ENCODE measurements around the gene ANKH. TPM values are rescaled to one million over a fixed set of nuclear protein-coding genes. Genes with fewer than 3 reads are reported as not detected.
A peak's percentile ranks its signal among the peaks of the same experiment; 100 is the strongest.

Gene ANKH
- total and polyA plus RNA-seq, 2 donors (not counting 1 experiment from before 2014, with no cell fraction given), result 13.7 to 71.1 TPM

DNA sequence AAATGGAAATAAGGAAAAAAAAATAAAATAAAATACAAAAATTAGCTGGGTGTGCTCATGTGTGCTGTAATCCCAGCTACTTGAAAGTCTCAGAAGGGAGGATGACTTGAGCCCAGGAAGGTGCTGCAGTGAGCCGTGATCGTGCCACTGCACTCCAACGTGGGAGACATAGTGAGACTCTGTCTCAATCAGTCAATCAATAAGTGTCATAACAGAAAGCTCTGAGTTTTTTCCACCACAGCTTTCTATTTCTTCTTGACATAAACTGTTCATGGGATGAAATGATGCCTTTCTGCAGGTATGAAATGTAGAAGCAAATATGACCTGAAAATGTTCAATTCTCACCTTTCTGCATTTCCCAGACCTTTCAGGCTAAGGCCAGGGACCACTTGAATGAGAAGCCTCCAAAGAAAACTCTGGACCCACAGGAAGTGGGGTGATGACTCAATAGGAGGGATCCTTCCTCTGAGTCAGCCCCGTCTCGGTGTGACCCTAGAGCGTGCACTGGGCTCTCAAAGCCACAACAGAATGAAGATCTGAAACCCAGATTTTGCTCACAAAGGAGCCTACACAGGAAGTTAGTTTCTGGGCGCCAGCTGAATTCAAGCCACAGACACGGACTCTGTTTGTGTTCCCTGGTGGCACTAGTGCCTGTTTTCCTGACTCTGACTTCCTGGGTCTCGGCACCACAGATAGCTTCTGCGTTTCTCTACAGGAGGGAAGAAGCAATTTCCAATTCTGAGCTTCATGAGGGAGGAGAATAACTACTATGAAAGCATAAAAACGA, 62.0 kb downstream of the ANKH start:
- Mint-ChIP-seq H3K27ac (peak overlapping the region; percentile 94), H3K4me3 (peak overlapping the region; percentile 89), H3K27me3 (no peaks in the 10 kb centered on the region), H3K9me3 (ENCODE audit: insufficient read depth) (no peaks in the 10 kb centered on the region), H3K4me1 (peaks cover 43% of the 10 kb centered on the region)
- peak overlapping the region; percentile 74 for H3K4me2 ChIP-seq (replicated peaks; ENCODE audit: low read depth, low read length, poor library complexity, severe bottlenecking)
- DNase-seq, result peak; percentile 75
- H3K79me2 ChIP-seq (ENCODE audit: control insufficient read depth, insufficient read depth, low read length), result no peaks in the 10 kb centered on the region
- no peak for TF ChIP-seq CTCF (IDR thresholded peaks at IDR 0.05)
- TF ChIP-seq EZH2 (IDR thresholded peaks at IDR 0.05; ENCODE audit: borderline replicate concordance, insufficient read depth, low read depth, low read length, poor library complexity, severe bottlenecking), result no peak
- H3K9ac ChIP-seq (ENCODE audit: low read length), result peak overlapping the region; percentile 58
- WGBS (ENCODE audit: insufficient coverage), result 13% methylated on average over 8 of the region's 11 CpGs
- H3K36me3 ChIP-seq (replicated peaks in 1 of 2; ENCODE audit: control extremely low read depth in 1 of 2, control insufficient read depth in 1 of 2, extremely low read depth in 1 of 2, insufficient read depth in 2 of 2, low read length in 1 of 2), result no peaks in the 10 kb centered on the region
- no peaks in the 10 kb centered on the region for H3K27me3 ChIP-seq (replicated peaks in 1 of 4; ENCODE audit: control extremely low read depth in 1 of 4, control insufficient read depth in 3 of 4, insufficient read depth in 4 of 4, low read length in 3 of 4)
- ATAC-seq (ENCODE audit: low read depth), result peak; percentile 93
- intact Hi-C loops (cut with micrococcal nuclease), result loop anchor here (1.0 to 10.0 kb wide), 3 partner anchors 62 to 188 kb away; partner anchors contain the start of genes ANKH and OTULIN
- ChIA-PET POLR2A (interaction anchor here (0.6 to 1.0 kb wide), 6 partner anchors 30 to 617 kb away, joined by 3 to 9 read pairs (median 8); no protein-coding TSS in a partner anchor), CTCF (interaction anchor here (0.7 to 1.9 kb wide), 8 partner anchors 8 to 330 kb away, joined by 3 to 17 read pairs (median 4); partner anchors contain the start of gene ANKH)
- peaks cover 31 to 38% of the 10 kb centered on the region in 2 donors for H3K4me1 ChIP-seq (ENCODE audit: control insufficient read depth in 2 of 2, insufficient read depth in 2 of 2, low read length in 2 of 2)
- H3K4me3 ChIP-seq (ENCODE audit: control extremely low read depth in 1 of 5, extremely low read depth in 1 of 5, insufficient read depth in 1 of 5, low read depth in 2 of 5, low read length in 4 of 5), result peak overlapping the region in 3 of 5 experiments; percentile 22 to 51 (median 43)
- H3K27ac ChIP-seq (ENCODE audit: low read length in 2 of 2), result peak overlapping the region; percentile 26 to 75
- peak overlapping the region; percentile 36 for H2AFZ ChIP-seq (ENCODE audit: insufficient read depth, low read depth, low read length, poor library complexity, severe bottlenecking)
- H3K9me3 ChIP-seq (ENCODE audit: control extremely low read depth in 1 of 3, control insufficient read depth in 2 of 3, insufficient read depth in 1 of 3, low read length in 2 of 3), result no peaks in the 10 kb centered on the region
- H4K20me1 ChIP-seq (ENCODE audit: control insufficient read depth, insufficient read depth, low read length, poor library complexity, severe bottlenecking), result no peaks in the 10 kb centered on the region

- intact Hi-C loops (cut with micrococcal nuclease), result no loop called here
- POLR2A ChIA-PET, result no interaction called here
- DNase-seq, result no peak
- H3K4me1 ChIP-seq (ENCODE audit: control insufficient read depth in 2 of 2, insufficient read depth in 2 of 2, low read length in 2 of 2), result peaks cover 27 to 30% of the 10 kb centered on the region in 2 donors
- no peaks in the 10 kb centered on the region for H3K36me3 ChIP-seq (replicated peaks in 1 of 2; ENCODE audit: control extremely low read depth in 1 of 2, control insufficient read depth in 1 of 2, extremely low read depth in 1 of 2, insufficient read depth in 2 of 2, low read length in 1 of 2)
- H3K27me3 ChIP-seq (replicated peaks in 1 of 4; ENCODE audit: control extremely low read depth in 1 of 4, control insufficient read depth in 3 of 4, insufficient read depth in 4 of 4, low read length in 3 of 4), result no peaks in the 10 kb centered on the region
- peaks cover 30% of the 10 kb centered on the region for H3K4me1 Mint-ChIP-seq
- no peak overlapping the region for H3K4me3 ChIP-seq (ENCODE audit: control extremely low read depth in 1 of 5, extremely low read depth in 1 of 5, insufficient read depth in 1 of 5, low read depth in 2 of 5, low read length in 4 of 5)
- H3K79me2 ChIP-seq (ENCODE audit: control insufficient read depth, insufficient read depth, low read length), result no peaks in the 10 kb centered on the region
- no peak overlapping the region for H3K27ac Mint-ChIP-seq
- TF ChIP-seq CTCF (IDR thresholded peaks at IDR 0.05) (no peak), EZH2 (IDR thresholded peaks at IDR 0.05; ENCODE audit: borderline replicate concordance, insufficient read depth, low read depth, low read length, poor library complexity, severe bottlenecking) (no peak)
- H3K9ac ChIP-seq (ENCODE audit: low read length), result no peak overlapping the region
- no peak overlapping the region for H3K4me3 Mint-ChIP-seq
- no peak overlapping the region for H2AFZ ChIP-seq (ENCODE audit: insufficient read depth, low read depth, low read length, poor library complexity, severe bottlenecking)
- CTCF ChIA-PET, result interaction anchor here (0.7 kb wide), 1 partner anchor 23 kb away, joined by 3 read pairs; no protein-coding TSS in a partner anchor
- H4K20me1 ChIP-seq (ENCODE audit: control insufficient read depth, insufficient read depth, low read length, poor library complexity, severe bottlenecking), result no peaks in the 10 kb centered on the region
- no peak for ATAC-seq (ENCODE audit: low read depth)
- H3K4me2 ChIP-seq (replicated peaks; ENCODE audit: low read depth, low read length, poor library complexity, severe bottlenecking), result no peak overlapping the region
- 100% methylated on average over 1 of the region's 3 CpGs for WGBS (ENCODE audit: insufficient coverage)
- no peak overlapping the region for H3K27ac ChIP-seq (ENCODE audit: low read length in 2 of 2)
- H3K9me3 ChIP-seq (ENCODE audit: control extremely low read depth in 1 of 3, control insufficient read depth in 2 of 3, insufficient read depth in 1 of 3, low read length in 2 of 3), result no peaks in the 10 kb centered on the region
- no peaks in the 10 kb centered on the region for H3K9me3 Mint-ChIP-seq (ENCODE audit: insufficient read depth)
- H3K27me3 Mint-ChIP-seq, result no peaks in the 10 kb centered on the region
Observed at GRCh38 chr5:14807471-14807870, 64.1 kb downstream of the ANKH start.
